H9 (cell line): Measurements from ENCODE around the gene TPSAB1. TPM values are rescaled to one million over a fixed set of nuclear protein-coding genes. Genes with fewer than 3 reads are reported as not detected.

Source experiments
- DNase-seq: peaks from one replicate; pipeline ENCODE4 v3.0.0-alpha.2; 2017
- H2AFZ ChIP-seq: one replicate; pipeline ENCODE4 v1.6.1; 2013; ENCODE audit warnings: mild to moderate bottlenecking, low read length, control low read depth, moderate library complexity
- H2AK5ac ChIP-seq: 2 replicates; pipeline ENCODE4 v1.6.1; 2013; ENCODE audit warnings: low read length, control low read depth, mixed read lengths; ENCODE audit not compliant: insufficient read length
- H2BK120ac ChIP-seq: one replicate; pipeline ENCODE4 v1.6.1; 2013; ENCODE audit warnings: low read depth, mild to moderate bottlenecking, low read length, control low read depth, inconsistent platforms; ENCODE audit not compliant: poor library complexity, severe bottlenecking
- H2BK12ac ChIP-seq: 2 replicates; pipeline ENCODE4 v1.6.1; 2013; ENCODE audit warnings: low read length, control low read depth, mixed read lengths, low read depth; ENCODE audit not compliant: insufficient read length
- H2BK15ac ChIP-seq: 2 replicates; pipeline ENCODE4 v1.6.1; 2013; ENCODE audit warnings: low read depth, low read length, control low read depth
- H2BK20ac ChIP-seq: one replicate; pipeline ENCODE4 v1.6.1; 2013; ENCODE audit warnings: low read depth, mild to moderate bottlenecking, low read length, control low read depth, inconsistent platforms; ENCODE audit not compliant: poor library complexity, severe bottlenecking
- H2BK5ac ChIP-seq: 2 replicates; pipeline ENCODE4 v1.6.1; 2013; ENCODE audit warnings: low read length, control low read depth, mixed read lengths; ENCODE audit not compliant: insufficient read length
- H3K14ac ChIP-seq: 2 replicates; pipeline ENCODE4 v1.6.1; 2013; ENCODE audit warnings: low read length, control low read depth; ENCODE audit not compliant: insufficient read depth
- H3K18ac ChIP-seq: 2 replicates; pipeline ENCODE4 v1.6.1; 2013; ENCODE audit warnings: low read depth, mild to moderate bottlenecking, mixed read lengths, low read length, control low read depth; ENCODE audit not compliant: insufficient read length
- H3K23ac ChIP-seq: 2 replicates; pipeline ENCODE4 v1.6.1; 2013; ENCODE audit warnings: low read length, control low read depth, mixed read lengths, low read depth; ENCODE audit not compliant: insufficient read length
- H3K23me2 ChIP-seq: 2 replicates; pipeline ENCODE4 v1.6.1; 2013; ENCODE audit warnings: low read depth, mild to moderate bottlenecking, mixed read lengths, low read length, control low read depth; ENCODE audit not compliant: insufficient read length, poor library complexity, severe bottlenecking
- H3K27ac ChIP-seq: 2 replicates; pipeline ENCODE4 v1.5.1; 2013; ENCODE audit warnings: low read length, control low read depth, mixed read lengths, low read depth; ENCODE audit not compliant: insufficient read length
- H3K27me3 ChIP-seq: 2 replicates; pipeline ENCODE4 v1.6.1; 2013; ENCODE audit warnings: low read length, control low read depth, inconsistent platforms; ENCODE audit not compliant: insufficient read depth
- H3K4ac ChIP-seq: 2 replicates; pipeline ENCODE4 v1.6.1; 2013; ENCODE audit warnings: low read depth, mild to moderate bottlenecking, control low read depth, inconsistent platforms, low read length, moderate library complexity
- H3K4me1 ChIP-seq: 2 replicates; pipeline ENCODE4 v1.6.1; 2013; ENCODE audit warnings: low read length, control low read depth, inconsistent platforms; ENCODE audit not compliant: insufficient read depth
- H3K4me2 ChIP-seq: 2 replicates; pipeline ENCODE4 v1.6.1; 2013; ENCODE audit warnings: low read length, control low read depth, mixed read lengths; ENCODE audit not compliant: insufficient read length, insufficient read depth
- H3K56ac ChIP-seq: 2 replicates; pipeline ENCODE4 v1.6.1; 2013; ENCODE audit warnings: low read depth, mild to moderate bottlenecking, mixed read lengths, low read length, control low read depth; ENCODE audit not compliant: insufficient read length
- H3K79me1 ChIP-seq: 2 replicates; pipeline ENCODE4 v1.6.1; 2013; ENCODE audit warnings: low read depth, mild to moderate bottlenecking, moderate library complexity, low read length, control low read depth, inconsistent platforms; ENCODE audit not compliant: insufficient read depth, poor library complexity, severe bottlenecking
- H3K79me2 ChIP-seq: 2 replicates; pipeline ENCODE4 v1.6.1; 2013; ENCODE audit warnings: low read length, control low read depth, inconsistent platforms; ENCODE audit not compliant: insufficient read depth
- H3K9ac ChIP-seq: 2 replicates; pipeline ENCODE4 v1.6.1; 2013; ENCODE audit warnings: low read length, control low read depth, mixed read lengths; ENCODE audit not compliant: insufficient read length; ENCODE audit errors: extremely low read depth
- H3K9me3 ChIP-seq: one replicate; pipeline ENCODE4 v1.6.1; 2013; ENCODE audit warnings: low read depth, low read length, inconsistent platforms; ENCODE audit not compliant: control insufficient read depth
- H3T11ph ChIP-seq: one replicate; pipeline ENCODE4 v1.6.1; 2013; ENCODE audit warnings: mild to moderate bottlenecking, low read length, control low read depth, inconsistent platforms
- H4K20me1 ChIP-seq: one replicate; pipeline ENCODE4 v1.6.1; 2013; ENCODE audit not compliant: control insufficient read depth, insufficient read length, insufficient read depth
- H4K5ac ChIP-seq: 2 replicates; pipeline ENCODE4 v1.6.1; 2013; ENCODE audit warnings: low read depth, mild to moderate bottlenecking, mixed read lengths, low read length, control low read depth; ENCODE audit not compliant: insufficient read length
- H4K8ac ChIP-seq: replicated peaks from 2 replicates; pipeline ENCODE4 v1.6.1; 2013; ENCODE audit warnings: low read length, control low read depth, mixed read lengths, low read depth; ENCODE audit not compliant: insufficient read length
- H4K91ac ChIP-seq: 2 replicates; pipeline ENCODE4 v1.6.1; 2013; ENCODE audit warnings: low read depth, mild to moderate bottlenecking, moderate library complexity, mixed read lengths, low read length, control low read depth; ENCODE audit not compliant: insufficient read length
- H3K27ac Mint-ChIP-seq, 3 experiments: 2 replicates in 2 of 3; 3 replicates in 1 of 3; pipeline ENCODE4 v1.8.0; 2020 to 2021; ENCODE audit warnings: mixed read lengths in 3 of 3, mild to moderate bottlenecking in 1 of 3, moderate library complexity in 1 of 3
- H3K27me3 Mint-ChIP-seq: 2 replicates; pipeline ENCODE4 v1.8.0; 2021; ENCODE audit warnings: low read depth, mild to moderate bottlenecking, moderate library complexity, mixed read lengths
- H3K36me3 Mint-ChIP-seq, 3 experiments: 2 replicates in 2 of 3; 3 replicates in 1 of 3; pipeline ENCODE4 v1.8.0; 2020 to 2021; ENCODE audit warnings: low read depth in 3 of 3, mixed read lengths in 3 of 3; ENCODE audit not compliant: insufficient read depth in 1 of 3
- H3K4me1 Mint-ChIP-seq, 2 experiments: 2 replicates each; pipeline ENCODE4 v1.8.0; 2020; ENCODE audit warnings: mixed read lengths in 2 of 2
- H3K4me3 Mint-ChIP-seq, 2 experiments: 2 replicates in 1 of 2; 3 replicates in 1 of 2; pipeline ENCODE4 v1.8.0; 2020 to 2021; ENCODE audit warnings: mild to moderate bottlenecking in 2 of 2, mixed read lengths in 2 of 2, moderate library complexity in 1 of 2
- H3K9me3 Mint-ChIP-seq, 2 experiments: 2 replicates in 1 of 2; 3 replicates in 1 of 2; pipeline ENCODE4 v1.8.0; 2020; ENCODE audit warnings: mild to moderate bottlenecking in 2 of 2, mixed read lengths in 2 of 2, moderate library complexity in 1 of 2
- CTCF ChIP-seq: fragments of 200-600 bp; sonication (generic); conservative IDR thresholded peaks from 3 replicates; pipeline ENCODE4 v1.8.0; 2021; ENCODE audit warnings: antibody characterized with exemption, mild to moderate bottlenecking
- WGBS: extraction: QIAGEN DNeasy Blood & Tissue Kit; methylation state at CpG from one replicate; pipeline ENCODE4 v1.1.7; 2013; ENCODE audit warnings: missing lambda C conversion rate, low lambda C conversion rate, mixed read lengths; ENCODE audit not compliant: insufficient read length; ENCODE audit errors: extremely low coverage; 5-methylcytosine and 5-hydroxymethylcytosine counted together
- total RNA-seq: library from RNA; stranded (reverse); gene quantifications from 2 replicates; pipeline ENCODE4 v1.2.1, GENCODE V29; 2021

Gene TPSAB1
- total RNA-seq, 1 experiment from 2014 or later = not detected

GRCh38 chr16:1256874-1257322, 16.4 kb downstream of the TPSAB1 start:
- no peaks in the 10 kb centered on the region for H3K79me2 ChIP-seq
- no peak overlapping the region for H3K27ac ChIP-seq
- no peaks in the 10 kb centered on the region for H3K4me1 ChIP-seq
- no peak overlapping the region for H3T11ph ChIP-seq
- H3K14ac ChIP-seq = no peak overlapping the region
- no peak overlapping the region for H2BK120ac ChIP-seq
- H4K5ac ChIP-seq = no peak overlapping the region
- H2AK5ac ChIP-seq = no peak overlapping the region
- H2BK15ac ChIP-seq = no peak overlapping the region
- no peak overlapping the region for H4K91ac ChIP-seq
- H3K27me3 ChIP-seq = no peaks in the 10 kb centered on the region
- H3K23ac ChIP-seq = no peak overlapping the region
- H3K9me3 ChIP-seq = no peaks in the 10 kb centered on the region
- no peak overlapping the region for H3K56ac ChIP-seq
- H4K8ac ChIP-seq = no peak overlapping the region
- peaks cover 31% of the 10 kb centered on the region for H3K27me3 Mint-ChIP-seq
- H3K9me3 Mint-ChIP-seq = peaks cover 0 to 3% of the 10 kb centered on the region in 2 experiments; a peak in 1 of 5 replicates
- H2BK20ac ChIP-seq = no peak overlapping the region
- no peaks in the 10 kb centered on the region for H3K36me3 Mint-ChIP-seq
- H3K18ac ChIP-seq = no peak overlapping the region
- no peak for TF ChIP-seq CTCF
- no peak overlapping the region for H2BK5ac ChIP-seq
- no peaks in the 10 kb centered on the region for H3K79me1 ChIP-seq
- H3K23me2 ChIP-seq = no peaks in the 10 kb centered on the region
- no peak overlapping the region for H3K27ac Mint-ChIP-seq
- H4K20me1 ChIP-seq = no peaks in the 10 kb centered on the region
- no peak overlapping the region for H2AFZ ChIP-seq
- DNase-seq = no peak
- no peak overlapping the region for H3K4me3 Mint-ChIP-seq
- no CpG with 5 or more reads among the region's 22 CpGs for WGBS
- no peak overlapping the region for H3K4ac ChIP-seq
- H2BK12ac ChIP-seq = no peak overlapping the region
- no peak overlapping the region for H3K4me2 ChIP-seq
- no peak overlapping the region for H3K9ac ChIP-seq
- peaks cover 0 to 11% of the 10 kb centered on the region in 2 experiments; a peak in 3 of 4 replicates for H3K4me1 Mint-ChIP-seq
